NCI-H446 (cell line): Measurements from ENCODE around the gene PGA5.
"Not testable (repeated sequence)": the region's sequence is repeated elsewhere in the genome, so short reads cannot be mapped to it uniquely, and the experiment has no call there.

Experiments used
- DNase-seq, 2 experiments: peaks; one replicate each; lab custom pipeline; 2025; lab: John Stamatoyannopoulos, UW

Gene PGA5

GRCh38 chr11:61240875-61241274, at the start of gene PGA5:
Gene PGA5 (plus strand): TSS chr11:61241175. CDS start chr11:61241227, 52 bp downstream.
- DNase-seq = not testable (repeated sequence)

GRCh38 chr11:61193596-61193995, 47.4 kb upstream of the PGA5 start:
- DNase-seq = no peak

DNA sequence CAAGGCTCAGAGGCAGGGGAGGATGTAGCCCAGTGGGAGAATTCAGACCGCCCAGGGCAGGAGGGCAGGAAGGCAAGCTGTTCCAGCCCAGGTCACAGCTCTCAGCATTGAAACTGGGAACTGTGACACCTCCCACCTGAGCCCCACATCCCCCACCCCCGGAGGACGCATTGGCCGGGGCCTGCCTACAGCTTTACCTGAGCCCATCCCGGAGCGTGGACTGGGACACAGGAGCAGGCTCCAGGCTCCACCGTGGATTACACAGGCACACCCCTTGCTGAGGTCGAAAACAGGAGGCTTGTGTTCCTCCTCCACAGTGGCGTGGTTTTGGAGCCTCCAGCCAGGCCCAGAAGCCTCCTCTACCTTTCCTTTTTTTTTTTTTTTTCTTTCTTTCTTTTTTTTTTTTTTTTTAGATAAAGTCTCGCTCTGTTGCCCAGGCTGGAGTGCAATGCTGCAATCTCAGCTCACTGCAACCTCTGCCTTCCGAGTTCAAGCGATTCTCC, 46.8 kb upstream of the PGA5 start:
- no peak for DNase-seq

- DNase-seq = no peak
Measured at GRCh38 chr11:61194981-61195695, 45.8 kb upstream of the PGA5 start.

DNA sequence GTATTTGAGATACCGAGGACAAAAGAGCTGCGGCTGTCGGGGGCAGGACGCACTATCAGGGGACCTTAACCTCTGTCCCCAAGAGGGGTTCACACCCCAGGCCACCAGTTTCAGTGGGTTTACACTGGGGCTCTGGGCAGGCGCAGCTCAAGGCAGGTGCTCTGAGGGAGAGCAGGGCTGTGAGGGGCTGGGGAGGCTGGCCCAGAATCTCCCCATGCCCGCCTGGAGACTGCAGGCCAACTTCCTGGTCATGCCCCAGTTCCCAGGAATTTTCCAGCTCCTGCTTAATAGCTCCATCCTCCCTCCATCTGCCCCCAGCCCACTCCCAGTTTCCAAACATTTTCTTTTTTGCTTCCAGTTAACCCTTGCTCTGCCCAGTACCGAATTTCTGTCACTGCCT, 45.3 kb upstream of the PGA5 start:
- no peak for DNase-seq

- no peak for DNase-seq
Measured at GRCh38 chr11:61198361-61198760, 42.6 kb upstream of the PGA5 start.

GRCh38 chr11:61198948-61199523, 41.9 kb upstream of the PGA5 start:
- no peak for DNase-seq

- DNase-seq = no peak
Measured at GRCh38 chr11:61201476-61201875, 39.5 kb upstream of the PGA5 start.

DNA sequence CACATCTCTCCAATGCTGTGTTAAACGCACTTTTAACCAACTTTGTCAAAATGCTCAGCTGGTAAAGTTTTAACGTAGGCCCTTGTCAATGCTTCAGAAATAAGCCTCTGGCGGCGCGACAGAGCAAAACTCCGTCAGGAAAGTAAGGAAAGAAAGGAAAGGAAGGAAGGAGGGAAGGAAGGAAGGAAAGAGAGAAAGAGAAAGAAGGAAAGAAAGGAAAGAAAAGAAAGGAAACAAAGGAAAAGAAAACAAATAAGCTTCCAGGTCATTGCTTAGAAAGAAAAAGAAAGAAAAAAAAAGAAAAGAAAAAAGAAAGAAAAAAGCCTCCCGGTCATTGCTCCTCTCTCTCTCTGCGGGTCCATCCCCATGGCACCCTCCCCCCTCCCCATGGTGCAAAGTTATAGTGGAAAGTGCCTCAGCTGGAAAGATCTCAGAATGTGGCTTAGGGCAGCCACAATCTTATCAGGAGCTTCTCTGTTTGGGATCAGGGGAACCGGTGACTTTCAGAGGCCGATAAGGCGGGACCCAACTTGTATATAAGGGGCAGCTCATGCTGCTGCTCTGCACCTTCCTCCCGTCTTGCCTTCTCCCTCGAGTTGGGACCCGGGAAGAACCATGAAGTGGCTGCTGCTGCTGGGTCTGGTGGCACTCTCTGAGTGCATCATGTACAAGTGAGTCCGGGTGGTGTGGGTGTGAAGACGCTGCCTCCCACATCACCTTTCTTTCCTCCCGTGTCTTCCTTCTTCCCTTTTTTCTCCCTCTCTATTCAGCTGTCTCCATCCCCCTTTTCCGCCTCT, 37.8 kb upstream of the PGA5 start, which contains the start of gene PGA3:
PGA3 (plus strand) TSS at position 566 of the 797 bp plus-strand sequence; CDS start at position 616, 50 bp downstream.
- not testable (repeated sequence) for DNase-seq

DNA sequence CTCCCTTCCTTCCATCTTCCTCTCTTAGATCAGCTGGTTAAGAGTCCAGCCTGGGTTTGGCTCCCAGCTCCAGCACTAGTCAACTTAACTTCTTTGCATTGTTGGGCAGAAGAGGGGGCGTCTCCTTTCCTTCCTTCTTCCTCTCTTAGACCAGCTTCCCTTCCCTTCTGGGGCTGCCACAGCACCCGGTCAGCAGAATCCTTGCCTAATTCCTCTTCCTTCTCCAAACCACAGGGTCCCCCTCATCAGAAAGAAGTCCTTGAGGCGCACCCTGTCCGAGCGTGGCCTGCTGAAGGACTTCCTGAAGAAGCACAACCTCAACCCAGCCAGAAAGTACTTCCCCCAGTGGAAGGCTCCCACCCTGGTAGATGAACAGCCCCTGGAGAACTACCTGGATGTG, 37.1 kb upstream of the PGA5 start:
- not testable (repeated sequence) for DNase-seq

DNA sequence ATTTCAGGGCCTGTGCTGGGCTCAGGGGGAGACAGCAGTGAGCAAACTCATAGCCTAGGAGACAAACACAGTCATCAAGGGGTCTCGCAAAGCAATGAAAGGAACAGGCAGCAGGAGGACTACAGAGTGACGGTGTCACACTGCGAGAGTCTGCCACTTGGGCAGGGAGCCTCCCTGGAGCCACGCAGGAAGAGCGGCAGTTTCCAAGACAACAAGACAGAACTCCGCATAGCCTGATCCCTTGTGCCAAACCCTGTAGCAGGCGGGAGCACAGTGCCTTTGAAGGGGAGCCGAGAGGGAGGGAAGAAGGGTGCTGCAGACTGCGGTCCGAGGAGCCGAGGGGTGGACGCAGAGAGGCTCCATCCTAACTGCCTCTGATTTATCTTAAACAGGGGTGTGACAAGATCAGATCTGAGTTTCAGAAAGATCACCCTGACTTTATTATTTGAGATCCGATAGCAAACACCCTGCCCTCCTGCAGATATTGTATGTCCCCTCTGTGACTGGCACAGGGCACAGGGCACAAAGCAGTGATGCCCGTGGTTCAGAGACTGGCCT, 36.4 kb upstream of the PGA5 start:
- DNase-seq = not testable (repeated sequence)

DNA sequence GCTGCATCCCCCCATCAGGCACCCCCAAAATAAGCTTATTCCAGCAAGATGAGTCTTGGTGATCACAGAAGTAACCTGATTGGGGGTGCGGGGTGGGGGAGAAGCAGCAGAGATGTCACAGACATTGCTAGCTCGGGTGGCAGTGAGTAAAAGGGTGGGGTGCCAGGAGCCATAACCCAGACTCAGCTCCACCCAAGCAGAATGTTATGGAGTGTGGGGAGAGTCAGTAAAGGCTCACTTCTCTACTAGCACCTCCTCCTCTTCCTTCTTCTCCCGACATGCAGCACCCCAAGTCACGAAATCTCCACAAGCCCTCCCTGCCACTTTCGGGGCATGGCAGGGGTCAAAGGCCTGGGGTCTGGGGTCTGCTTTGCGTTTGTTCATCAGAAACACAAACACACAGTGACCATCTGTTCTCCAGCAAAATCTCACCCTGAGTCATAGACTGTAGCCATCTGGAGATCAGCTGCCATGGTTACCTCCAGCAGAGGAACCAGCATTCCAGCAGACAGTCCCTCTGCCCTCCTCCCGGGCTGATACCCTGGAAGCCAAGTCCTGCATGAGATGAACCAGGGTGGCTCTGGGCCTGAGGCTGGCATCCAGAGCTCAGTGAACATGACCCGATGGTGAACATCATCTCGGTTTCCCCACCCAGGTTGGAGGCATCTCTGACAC, 33.2 kb upstream of the PGA5 start:
- DNase-seq = not testable (repeated sequence)

- not testable (repeated sequence) for DNase-seq
Measured at GRCh38 chr11:61210629-61211028, 30.3 kb upstream of the PGA5 start.

- DNase-seq = not testable (repeated sequence)
Measured at GRCh38 chr11:61211327-61211952, 29.5 kb upstream of the PGA5 start.

- DNase-seq = not testable (repeated sequence)
Measured at GRCh38 chr11:61212202-61212601, 28.8 kb upstream of the PGA5 start.

DNA sequence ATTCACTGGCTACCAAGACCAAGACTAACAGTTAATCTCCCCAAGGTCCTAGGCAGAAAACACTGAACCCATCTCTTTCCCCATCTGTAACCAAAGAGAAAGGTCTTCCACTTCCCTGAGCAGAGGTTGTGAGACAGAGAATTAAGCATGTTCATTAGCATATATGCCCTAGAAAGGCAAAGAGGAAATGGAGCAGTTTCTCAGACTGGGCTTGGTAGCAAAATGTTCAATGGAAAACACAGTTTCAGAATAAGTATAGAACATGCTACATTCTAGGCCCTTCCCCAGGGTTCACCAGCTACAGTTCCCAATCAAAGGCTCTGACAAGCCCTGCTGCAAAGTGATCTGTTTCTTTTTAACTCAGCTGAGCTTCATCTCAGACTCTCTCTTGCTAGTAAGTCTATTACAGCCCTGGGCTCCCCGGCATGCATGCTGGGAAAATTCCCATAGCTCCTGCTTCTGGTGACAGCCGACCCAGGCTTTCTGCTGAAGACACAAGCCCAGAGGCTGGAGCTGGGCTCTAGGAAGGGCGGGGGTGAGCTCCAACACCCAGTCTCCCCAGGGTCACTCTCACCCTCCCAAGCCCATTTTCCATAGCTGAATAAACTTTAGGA, 27.2 kb upstream of the PGA5 start:
- DNase-seq = not testable (repeated sequence)

DNA sequence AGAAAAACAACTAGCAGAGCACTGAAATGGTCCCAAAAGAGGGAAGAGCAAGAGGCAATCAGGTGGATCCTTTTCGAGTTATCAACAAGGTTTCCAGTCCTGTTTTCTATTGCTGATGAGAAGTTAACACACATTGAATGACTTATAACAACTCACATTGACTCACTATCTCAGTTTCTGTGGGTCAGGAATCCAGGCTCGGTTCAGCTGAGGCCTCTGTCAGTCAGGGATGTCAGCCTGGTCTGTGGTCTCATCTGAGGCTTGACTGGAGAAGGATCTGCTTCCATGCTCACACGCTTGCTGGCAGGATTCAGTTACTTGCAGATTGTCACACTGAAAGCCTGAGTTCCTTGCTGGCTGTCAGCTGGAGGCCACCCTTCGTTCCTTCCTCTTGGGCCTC, 22.7 kb upstream of the PGA5 start:
- DNase-seq = not testable (repeated sequence)

- DNase-seq = not testable (repeated sequence)
Measured at GRCh38 chr11:61219016-61219415, 22.0 kb upstream of the PGA5 start.

GRCh38 chr11:61222047-61222446, 18.9 kb upstream of the PGA5 start, which contains the start of gene PGA4:
Gene PGA4 (plus strand): TSS chr11:61222347. CDS start chr11:61222401, 54 bp downstream.
- DNase-seq = not testable (repeated sequence)

DNA sequence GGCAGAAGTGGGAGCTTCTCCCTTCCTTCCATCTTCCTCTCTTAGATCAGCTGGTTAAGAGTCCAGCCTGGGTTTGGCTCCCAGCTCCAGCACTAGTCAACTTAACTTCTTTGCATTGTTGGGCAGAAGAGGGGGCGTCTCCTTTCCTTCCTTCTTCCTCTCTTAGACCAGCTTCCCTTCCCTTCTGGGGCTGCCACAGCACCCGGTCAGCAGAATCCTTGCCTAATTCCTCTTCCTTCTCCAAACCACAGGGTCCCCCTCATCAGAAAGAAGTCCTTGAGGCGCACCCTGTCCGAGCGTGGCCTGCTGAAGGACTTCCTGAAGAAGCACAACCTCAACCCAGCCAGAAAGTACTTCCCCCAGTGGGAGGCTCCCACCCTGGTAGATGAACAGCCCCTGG, 18.3 kb upstream of the PGA5 start:
- not testable (repeated sequence) for DNase-seq
